Dendritic cell treated with granulocyte-macrophage colony-stimulating factor and Interleukin-4, amounts not matched to agents 40 ng/mL and 50 ng/mL, for 4 days (primary cell): Measurements from ENCODE around the gene MPRIP.

Experiments
- H3K27ac Mint-ChIP-seq: one replicate; pipeline ENCODE4 v1.8.0; 2022; ENCODE audit warnings: mild to moderate bottlenecking, mixed read lengths
- H3K27me3 Mint-ChIP-seq: one replicate; pipeline ENCODE4 v1.8.0; 2022; ENCODE audit warnings: mild to moderate bottlenecking, mixed read lengths
- H3K36me3 Mint-ChIP-seq: one replicate; pipeline ENCODE4 v1.8.0; 2022; ENCODE audit warnings: low read depth, mixed read lengths
- H3K4me1 Mint-ChIP-seq: one replicate; pipeline ENCODE4 v1.8.0; 2022; ENCODE audit warnings: low read depth, mixed read lengths
- H3K4me3 Mint-ChIP-seq: one replicate; pipeline ENCODE4 v1.8.0; 2022; ENCODE audit warnings: mild to moderate bottlenecking, moderate library complexity, mixed read lengths
- H3K9me3 Mint-ChIP-seq: one replicate; pipeline ENCODE4 v1.8.0; 2022; ENCODE audit warnings: mixed read lengths
- intact Hi-C: fragments of 100-400 bp; cut with micrococcal nuclease; formaldehyde crosslinking; loops from one replicate; pipeline ENCODE4 v1.15.0; 2022

Gene MPRIP

DNA sequence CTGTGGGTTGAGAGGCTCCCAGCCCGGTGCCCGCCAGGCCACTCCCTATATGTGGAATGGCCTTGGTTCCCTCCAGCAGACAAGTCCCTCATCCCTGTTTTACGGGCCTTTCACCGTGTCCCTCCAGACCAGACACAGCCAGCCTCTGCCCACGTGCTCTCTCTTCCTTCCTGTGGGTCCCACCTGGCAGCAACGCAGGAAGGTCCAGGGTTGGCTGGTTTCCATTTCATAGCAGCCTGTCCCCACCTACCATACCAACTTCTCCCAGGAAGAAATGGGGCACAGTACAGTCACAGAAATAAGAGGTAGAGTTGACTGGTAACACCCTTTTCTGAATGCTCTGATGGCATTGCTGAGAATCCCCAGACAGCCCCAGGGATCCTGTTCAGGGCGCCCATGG, 128.9 kb downstream of the MPRIP start:
- H3K36me3 Mint-ChIP-seq = peaks cover 90% of the 10 kb centered on the region
- intact Hi-C loops = no loop called here

DNA sequence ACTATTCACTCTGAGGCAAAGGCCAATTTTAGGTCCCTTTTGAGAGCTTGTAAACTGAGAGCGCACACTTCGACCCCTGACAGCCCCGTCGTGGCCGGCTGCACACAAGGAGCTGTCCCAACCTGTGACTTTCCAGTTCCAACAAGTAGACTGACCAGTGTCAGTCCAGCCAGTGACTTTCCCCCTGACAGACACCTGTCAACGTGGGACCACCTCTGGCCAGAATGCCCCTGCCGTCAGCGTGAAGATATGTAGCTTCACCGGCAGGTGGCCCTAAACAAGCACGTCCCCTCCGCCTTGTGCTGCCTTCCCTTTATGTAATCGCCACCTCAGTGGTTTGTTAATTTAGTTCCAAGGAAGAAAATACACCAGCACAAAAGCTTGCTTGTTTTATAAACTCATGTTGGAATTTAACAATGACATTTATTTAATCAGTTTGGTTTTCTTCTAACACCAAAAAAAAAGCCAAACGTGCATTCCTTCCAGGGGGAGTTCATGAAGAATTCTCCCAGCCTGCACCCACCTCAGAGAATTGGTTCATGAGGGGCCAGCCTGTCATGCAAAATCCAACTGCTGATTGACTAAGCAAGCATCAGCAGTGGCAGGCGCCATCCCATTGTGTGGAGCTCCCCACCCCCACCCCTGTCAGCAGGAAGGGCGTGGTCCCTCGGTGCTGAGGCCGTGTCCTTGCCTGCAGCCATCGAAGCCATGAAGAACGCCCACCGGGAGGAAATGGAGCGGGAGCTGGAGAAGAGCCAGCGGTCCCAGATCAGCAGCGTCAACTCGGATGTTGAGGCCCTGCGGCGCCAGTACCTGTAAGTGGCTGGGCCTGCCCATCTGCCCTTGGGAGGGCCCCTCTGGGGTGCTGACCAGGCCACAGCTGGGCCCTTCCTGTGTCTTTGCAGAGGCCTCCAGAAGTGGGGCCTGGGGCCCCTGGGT, 130.0 kb downstream of the MPRIP start:
- H3K4me1 Mint-ChIP-seq = peaks cover 29% of the 10 kb centered on the region
- H3K9me3 Mint-ChIP-seq = no peaks in the 10 kb centered on the region
- H3K4me3 Mint-ChIP-seq = no peak overlapping the region
- H3K27me3 Mint-ChIP-seq = no peaks in the 10 kb centered on the region
- intact Hi-C loops = no loop called here
- H3K36me3 Mint-ChIP-seq = peaks cover 90% of the 10 kb centered on the region
- no peak overlapping the region for H3K27ac Mint-ChIP-seq

More for the DNA sequence above, 128.9 kb downstream of the MPRIP start:
- no peaks in the 10 kb centered on the region for H3K27me3 Mint-ChIP-seq
- no peak overlapping the region for H3K27ac Mint-ChIP-seq
- H3K4me3 Mint-ChIP-seq = no peak overlapping the region
- H3K9me3 Mint-ChIP-seq = no peaks in the 10 kb centered on the region
- peaks cover 27% of the 10 kb centered on the region for H3K4me1 Mint-ChIP-seq

DNA sequence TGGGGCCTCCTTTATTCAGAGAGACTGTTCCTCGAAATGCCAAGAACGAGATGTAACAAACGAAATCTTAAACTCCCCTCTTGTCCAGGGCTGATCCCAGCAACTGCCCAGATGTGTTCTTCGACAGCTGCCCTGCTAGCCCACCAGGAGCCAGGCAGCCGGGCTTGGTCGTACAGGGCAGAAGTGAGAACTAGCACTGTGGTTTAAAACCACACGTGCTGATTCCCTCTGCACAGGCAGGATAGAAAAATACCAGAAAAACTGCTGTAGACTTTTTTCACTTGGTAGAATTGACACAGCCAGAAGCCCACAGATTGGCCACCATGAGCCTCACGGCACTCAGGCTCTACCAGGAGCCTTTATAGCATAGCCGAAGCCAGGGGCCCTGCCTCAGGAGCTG, 130.7 kb downstream of the MPRIP start:
- intact Hi-C loops = no loop called here
- Mint-ChIP-seq H3K27ac (no peak overlapping the region), H3K27me3 (no peaks in the 10 kb centered on the region), H3K9me3 (no peaks in the 10 kb centered on the region), H3K4me3 (no peak overlapping the region), H3K4me1 (peaks cover 29% of the 10 kb centered on the region), H3K36me3 (peaks cover 90% of the 10 kb centered on the region)

DNA sequence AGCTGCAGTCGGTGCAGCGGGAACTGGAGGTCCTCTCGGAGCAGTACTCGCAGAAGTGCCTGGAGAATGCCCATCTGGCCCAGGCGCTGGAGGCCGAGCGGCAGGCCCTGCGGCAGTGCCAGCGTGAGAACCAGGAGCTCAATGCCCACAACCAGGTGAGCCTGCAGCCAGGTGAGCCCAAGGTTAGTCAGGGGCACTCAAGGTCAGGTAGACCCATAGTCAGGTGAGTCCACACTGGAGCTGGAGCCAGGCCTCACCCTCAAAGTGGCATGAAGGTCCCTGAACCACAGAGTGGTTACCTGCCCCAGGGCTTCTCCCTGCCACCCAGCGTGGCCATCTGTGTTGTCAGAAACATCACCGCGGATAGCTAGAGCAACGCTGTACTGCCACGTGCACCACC, 131.7 kb downstream of the MPRIP start:
- intact Hi-C loops = no loop called here

DNA sequence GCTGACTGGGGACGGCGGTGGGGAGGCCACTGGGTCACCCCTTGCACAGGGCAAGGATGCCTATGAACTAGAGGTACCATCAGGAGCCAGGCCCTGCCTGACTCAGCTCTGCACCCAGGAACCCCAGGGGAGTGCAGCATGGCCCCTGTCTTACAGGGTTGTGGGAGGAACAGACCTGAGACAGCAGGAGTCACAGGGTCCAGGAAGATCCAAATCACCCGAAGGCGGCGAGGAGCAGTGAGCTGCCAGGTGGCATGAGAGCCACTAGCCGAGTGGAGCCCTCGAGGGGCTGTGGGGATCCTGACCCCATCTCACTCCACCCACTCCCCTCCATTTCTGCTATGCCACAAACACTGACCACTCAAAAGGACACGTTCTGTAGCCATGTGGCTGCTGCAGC, 133.1 kb downstream of the MPRIP start:
- no peaks in the 10 kb centered on the region for H3K9me3 Mint-ChIP-seq
- no peaks in the 10 kb centered on the region for H3K27me3 Mint-ChIP-seq
- H3K36me3 Mint-ChIP-seq = peaks cover 94% of the 10 kb centered on the region
- H3K4me1 Mint-ChIP-seq = peaks cover 29% of the 10 kb centered on the region
- H3K4me3 Mint-ChIP-seq = no peak overlapping the region
- no peak overlapping the region for H3K27ac Mint-ChIP-seq
- intact Hi-C loops = no loop called here

More for the DNA sequence above, 131.7 kb downstream of the MPRIP start:
- peaks cover 90% of the 10 kb centered on the region for H3K36me3 Mint-ChIP-seq
- no peaks in the 10 kb centered on the region for H3K9me3 Mint-ChIP-seq
- peaks cover 29% of the 10 kb centered on the region for H3K4me1 Mint-ChIP-seq
- no peak overlapping the region for H3K27ac Mint-ChIP-seq
- no peak overlapping the region for H3K4me3 Mint-ChIP-seq
- no peaks in the 10 kb centered on the region for H3K27me3 Mint-ChIP-seq

DNA sequence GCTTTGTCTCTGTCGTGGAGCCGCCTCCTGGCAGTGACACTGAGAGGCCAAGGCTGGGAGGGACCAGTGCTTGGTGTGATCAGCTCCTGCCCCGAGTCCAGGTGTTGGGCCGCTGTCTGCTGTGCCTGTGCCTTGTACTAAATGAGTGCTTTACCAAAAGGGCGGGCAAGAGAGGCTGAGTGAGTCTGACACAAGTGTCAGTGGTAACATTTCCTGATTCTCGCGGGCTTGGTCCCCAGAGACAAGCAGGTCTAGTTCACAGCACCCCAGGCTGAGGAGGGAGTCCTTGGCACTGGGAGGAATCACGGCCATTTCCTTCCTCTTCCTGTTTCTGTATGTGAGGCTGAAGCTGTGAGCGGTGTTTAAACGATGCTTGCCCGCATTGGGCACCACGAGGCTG, 133.7 kb downstream of the MPRIP start:
- no peak overlapping the region for H3K4me3 Mint-ChIP-seq
- no peaks in the 10 kb centered on the region for H3K9me3 Mint-ChIP-seq
- peaks cover 29% of the 10 kb centered on the region for H3K4me1 Mint-ChIP-seq
- H3K27me3 Mint-ChIP-seq = no peaks in the 10 kb centered on the region
- peaks cover 99% of the 10 kb centered on the region for H3K36me3 Mint-ChIP-seq
- H3K27ac Mint-ChIP-seq = no peak overlapping the region
- intact Hi-C loops = no loop called here

DNA sequence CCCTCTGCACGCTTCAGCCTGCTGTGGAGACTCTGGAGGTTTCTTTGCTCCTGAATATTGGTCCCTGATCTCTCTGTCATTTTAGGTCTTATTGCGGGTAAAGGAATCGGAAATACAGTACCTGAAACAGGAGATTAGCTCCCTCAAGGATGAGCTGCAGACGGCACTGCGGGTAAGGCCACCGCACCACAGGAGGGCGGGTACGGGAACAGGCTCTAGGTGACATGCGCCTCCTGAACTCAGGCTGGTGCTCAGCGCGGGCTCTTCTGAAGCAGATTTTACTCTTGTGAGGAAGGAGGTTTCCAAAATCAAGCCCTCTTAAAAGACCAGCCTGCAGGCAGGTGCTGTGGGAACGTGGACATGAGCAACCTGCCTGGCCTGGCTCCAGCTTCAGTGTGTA, 134.1 kb downstream of the MPRIP start:
- Mint-ChIP-seq H3K27ac (no peak overlapping the region), H3K36me3 (peaks cover 99% of the 10 kb centered on the region), H3K4me3 (no peak overlapping the region), H3K4me1 (peaks cover 28% of the 10 kb centered on the region), H3K9me3 (no peaks in the 10 kb centered on the region), H3K27me3 (no peaks in the 10 kb centered on the region)
- intact Hi-C loops = no loop called here

DNA sequence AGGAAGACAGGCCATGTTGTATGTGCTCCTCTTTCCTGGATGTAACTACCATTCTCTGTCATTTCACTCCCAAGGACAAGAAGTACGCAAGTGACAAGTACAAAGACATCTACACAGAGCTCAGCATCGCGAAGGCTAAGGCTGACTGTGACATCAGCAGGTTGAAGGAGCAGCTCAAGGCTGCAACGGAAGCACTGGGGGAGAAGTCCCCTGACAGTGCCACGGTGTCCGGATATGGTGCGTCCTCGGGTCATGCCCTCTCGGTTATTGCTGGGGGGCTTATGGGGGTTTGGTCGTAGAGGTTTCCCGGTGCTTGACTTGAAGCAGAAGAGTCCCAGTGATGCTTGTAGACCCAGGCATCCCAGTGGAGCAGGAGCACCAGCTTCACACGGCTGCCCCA, 134.9 kb downstream of the MPRIP start:
- intact Hi-C loops = no loop called here
- H3K36me3 Mint-ChIP-seq = peaks cover 99% of the 10 kb centered on the region
- no peak overlapping the region for H3K4me3 Mint-ChIP-seq
- no peaks in the 10 kb centered on the region for H3K27me3 Mint-ChIP-seq
- peaks cover 21% of the 10 kb centered on the region for H3K4me1 Mint-ChIP-seq
- H3K9me3 Mint-ChIP-seq = no peaks in the 10 kb centered on the region
- H3K27ac Mint-ChIP-seq = no peak overlapping the region

DNA sequence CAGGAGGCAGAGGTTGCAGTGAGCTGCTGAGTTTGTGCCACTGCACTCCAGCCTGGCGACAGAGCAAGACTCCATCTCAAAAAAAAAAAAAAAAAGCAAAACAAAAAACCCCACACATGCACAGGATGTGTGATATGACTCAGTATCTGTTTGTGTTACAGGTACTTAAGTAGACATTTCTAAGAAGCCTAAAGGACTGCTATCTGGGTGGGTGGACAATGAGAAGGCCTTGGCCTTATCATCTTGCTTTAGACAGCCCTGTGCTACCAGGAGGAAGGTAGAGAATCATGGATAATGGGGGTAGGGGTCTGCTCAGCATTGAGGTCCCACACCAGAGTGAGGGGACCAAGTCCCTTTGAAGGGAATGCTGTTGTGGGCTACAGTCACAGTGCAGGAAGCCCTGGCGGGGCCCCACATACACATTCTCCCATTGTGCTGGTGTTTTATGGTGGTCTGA, 137.1 kb downstream of the MPRIP start:
- peaks cover 96% of the 10 kb centered on the region for H3K36me3 Mint-ChIP-seq
- H3K9me3 Mint-ChIP-seq = no peaks in the 10 kb centered on the region
- H3K4me1 Mint-ChIP-seq = peaks cover 23% of the 10 kb centered on the region
- no peaks in the 10 kb centered on the region for H3K27me3 Mint-ChIP-seq
- no peak overlapping the region for H3K4me3 Mint-ChIP-seq
- no peak overlapping the region for H3K27ac Mint-ChIP-seq
- intact Hi-C loops = no loop called here

DNA sequence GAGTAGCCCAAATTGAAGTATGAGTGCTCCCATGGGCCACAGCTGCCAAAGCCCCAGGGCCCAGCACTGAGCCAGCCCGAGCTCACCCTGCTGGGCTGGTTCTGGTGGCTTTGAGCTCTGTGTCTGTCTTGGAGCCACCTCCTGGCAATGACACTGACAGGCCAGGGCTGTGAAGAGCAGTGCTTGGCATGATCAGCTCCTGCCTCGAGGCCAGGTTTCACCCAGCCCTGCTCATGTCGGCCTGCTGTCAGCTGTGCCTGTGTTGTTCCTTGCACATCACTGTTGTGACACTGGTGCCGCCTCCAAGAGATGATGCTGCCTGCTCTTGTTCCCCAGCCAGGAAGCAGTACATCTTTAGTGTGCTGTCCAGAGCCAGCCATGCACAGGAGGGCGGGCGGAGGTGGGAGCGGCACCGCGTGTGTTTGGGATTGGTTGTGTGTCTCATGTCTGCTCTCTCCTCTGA, 137.9 kb downstream of the MPRIP start:
- Mint-ChIP-seq H3K4me1 (peaks cover 26% of the 10 kb centered on the region), H3K4me3 (no peak overlapping the region), H3K36me3 (peaks cover 96% of the 10 kb centered on the region), H3K27me3 (no peaks in the 10 kb centered on the region), H3K27ac (no peak overlapping the region), H3K9me3 (no peaks in the 10 kb centered on the region)
- intact Hi-C loops = no loop called here

DNA sequence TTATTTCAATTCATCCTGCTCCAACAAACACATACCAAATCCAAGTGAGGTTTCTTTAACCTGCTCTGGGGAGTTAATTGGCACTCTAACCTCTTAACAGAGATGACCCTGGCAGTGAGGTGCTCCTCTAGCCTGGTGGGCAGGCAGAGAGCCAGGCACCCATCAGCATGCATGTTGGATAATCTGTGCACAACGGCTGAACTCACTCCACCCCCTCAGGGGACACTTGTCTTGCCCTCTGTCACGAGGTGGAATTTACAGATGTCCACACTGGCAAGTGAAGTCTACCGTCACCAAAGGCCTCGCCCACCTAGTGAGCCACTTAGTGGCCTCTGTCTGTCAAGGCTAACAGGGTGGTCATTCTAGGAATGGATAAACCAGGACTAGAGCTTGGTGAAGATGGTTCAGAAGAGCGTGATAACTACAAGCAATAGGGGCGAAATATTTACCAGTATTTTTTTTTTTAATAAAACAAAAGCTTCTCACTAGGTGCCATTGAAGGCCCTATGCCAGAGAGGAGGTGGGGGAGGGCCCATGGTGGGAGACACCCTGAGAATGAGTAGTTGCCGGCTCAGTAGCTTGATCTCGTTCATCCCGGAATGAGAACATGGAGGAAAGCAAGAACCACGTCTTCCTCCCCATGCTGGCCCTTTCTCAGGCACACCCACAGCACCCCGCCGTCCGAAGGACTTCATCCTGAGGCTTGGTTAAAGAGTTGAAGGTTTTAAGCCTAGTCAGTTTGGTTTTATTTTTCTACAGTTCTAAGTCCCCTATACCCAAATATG, 138.7 kb downstream of the MPRIP start:
- no peak overlapping the region for H3K4me3 Mint-ChIP-seq
- no peaks in the 10 kb centered on the region for H3K27me3 Mint-ChIP-seq
- H3K9me3 Mint-ChIP-seq = no peaks in the 10 kb centered on the region
- peaks cover 29% of the 10 kb centered on the region for H3K4me1 Mint-ChIP-seq
- intact Hi-C loops = no loop called here
- no peak overlapping the region for H3K27ac Mint-ChIP-seq
- H3K36me3 Mint-ChIP-seq = peaks cover 96% of the 10 kb centered on the region

DNA sequence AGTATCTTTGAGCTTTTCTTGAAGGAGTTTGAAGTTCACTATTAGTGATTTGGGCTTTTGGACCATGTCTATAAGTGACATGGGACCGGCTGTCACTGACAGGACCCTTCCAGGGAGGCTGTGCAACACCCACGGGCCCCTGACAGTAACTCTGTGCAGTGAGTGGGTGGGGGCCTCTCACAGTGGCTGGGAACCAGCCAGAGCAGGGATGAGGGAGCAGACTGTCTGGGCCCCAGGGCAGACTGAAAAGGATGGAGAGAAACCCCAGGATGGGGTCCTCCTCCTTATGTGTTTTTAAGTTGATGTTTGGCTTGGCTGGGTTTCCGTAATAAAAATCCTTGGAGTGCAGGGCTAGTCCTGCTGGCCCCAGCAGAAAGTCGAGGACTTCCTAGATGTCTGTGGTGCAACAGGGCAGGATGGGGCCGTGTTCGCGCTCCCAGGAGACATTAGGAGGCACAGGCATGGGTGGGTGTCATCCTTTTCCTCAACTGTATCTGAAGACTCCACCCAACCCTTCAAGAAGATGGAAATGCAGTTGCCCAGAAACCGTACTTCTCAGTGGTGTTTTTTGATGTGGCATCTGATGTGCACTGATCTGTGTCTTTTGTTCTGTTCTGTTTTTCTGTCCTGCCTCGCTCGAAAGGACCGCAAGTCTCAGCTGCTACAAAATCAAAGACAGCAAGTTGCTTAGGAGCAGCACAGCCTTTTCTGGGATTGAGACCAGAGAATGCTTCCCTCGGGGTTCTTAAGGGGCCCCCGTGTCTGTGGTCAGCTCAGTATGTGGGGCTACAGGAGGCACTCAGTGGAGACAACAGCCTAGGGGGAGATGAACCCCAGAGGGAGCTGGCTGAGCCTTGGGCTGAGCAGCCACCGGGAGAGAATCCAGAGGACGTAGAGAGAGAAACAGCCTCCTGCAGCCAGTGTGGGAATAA, 139.7 kb downstream of the MPRIP start:
- Mint-ChIP-seq H3K36me3 (peaks cover 88% of the 10 kb centered on the region), H3K9me3 (no peaks in the 10 kb centered on the region), H3K27ac (no peak overlapping the region), H3K4me1 (peaks cover 30% of the 10 kb centered on the region), H3K27me3 (no peaks in the 10 kb centered on the region), H3K4me3 (no peak overlapping the region)
- intact Hi-C loops = no loop called here

DNA sequence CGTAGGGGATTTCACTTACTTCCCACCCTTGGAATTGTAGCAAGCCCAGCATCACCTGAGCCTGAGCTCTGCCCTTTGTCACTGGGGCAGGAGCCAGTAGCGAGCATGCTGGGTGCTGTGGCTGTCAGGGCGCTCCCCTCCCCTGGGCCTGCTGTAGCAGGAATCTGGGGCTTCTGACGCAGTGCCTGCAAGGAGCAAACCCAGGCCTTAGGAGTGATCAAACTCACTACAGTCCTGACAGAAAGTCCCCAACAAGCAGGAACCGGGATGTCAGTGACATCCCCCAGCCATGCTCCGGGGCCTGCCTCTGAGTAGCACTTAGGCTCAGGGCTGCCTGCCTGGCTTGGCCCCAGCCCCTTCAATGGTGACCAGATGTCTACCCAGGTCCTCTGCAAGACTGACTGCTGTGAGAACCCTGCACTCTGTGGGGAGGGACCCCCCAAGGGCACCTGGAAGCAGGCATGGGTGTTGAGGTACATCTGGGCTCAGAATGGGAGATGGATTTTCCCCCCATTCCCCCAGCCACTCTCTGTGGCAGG, 140.4 kb downstream of the MPRIP start:
- Mint-ChIP-seq H3K4me3 (no peak overlapping the region), H3K27me3 (no peaks in the 10 kb centered on the region), H3K36me3 (peaks cover 88% of the 10 kb centered on the region), H3K27ac (no peak overlapping the region), H3K4me1 (peaks cover 35% of the 10 kb centered on the region), H3K9me3 (no peaks in the 10 kb centered on the region)
- intact Hi-C loops = no loop called here
